Ishikawa (cell line): ENCODE results near the gene NPR2.

ENCODE experiments used
- CEBPB ChIP-seq: IDR thresholded peaks from 2 replicates; pipeline ENCODE4 v1.6.1; 2012
- CREB1 ChIP-seq: IDR thresholded peaks from 2 replicates; pipeline ENCODE4 v1.6.1; 2012; ENCODE audit warnings: low read depth
- EGR1 ChIP-seq: IDR thresholded peaks from 2 replicates; pipeline ENCODE4 v1.6.1; 2012
- EP300 ChIP-seq: IDR thresholded peaks from 2 replicates; pipeline ENCODE4 v1.6.1; 2012; ENCODE audit warnings: borderline replicate concordance
- FOXM1 ChIP-seq: IDR thresholded peaks from 2 replicates; pipeline ENCODE4 v1.6.1; 2012; ENCODE audit warnings: low read depth, borderline replicate concordance
- NFIC ChIP-seq: IDR thresholded peaks from 2 replicates; pipeline ENCODE4 v1.6.1; 2012
- RAD21 ChIP-seq: IDR thresholded peaks from 2 replicates; pipeline ENCODE4 v1.6.1; 2012; ENCODE audit warnings: low read depth
- TAF1 ChIP-seq: IDR thresholded peaks from 2 replicates; pipeline ENCODE4 v1.6.1; 2012; ENCODE audit warnings: low read depth, mild to moderate bottlenecking
- TCF12 ChIP-seq: IDR thresholded peaks from 2 replicates; pipeline ENCODE4 v1.6.1; 2012; ENCODE audit warnings: low read depth
- TEAD4 ChIP-seq: IDR thresholded peaks from 2 replicates; pipeline ENCODE4 v1.6.1; 2012
- YY1 ChIP-seq: IDR thresholded peaks from 2 replicates; pipeline ENCODE4 v1.6.1; 2012; ENCODE audit warnings: low read depth
- ZBTB7A ChIP-seq: IDR thresholded peaks from 2 replicates; pipeline ENCODE4 v1.6.1; 2012; ENCODE audit warnings: low read depth
- TF ChIP-seq, protein P1 (sequence below): IDR thresholded peaks from 2 replicates; pipeline ENCODE4 v1.6.1; 2012
- TF ChIP-seq, protein P2 (sequence below): IDR thresholded peaks from 2 replicates; pipeline ENCODE4 v1.6.1; 2012
- TF ChIP-seq, protein P3 (sequence below): IDR thresholded peaks from 2 replicates; pipeline ENCODE4 v1.6.1; 2012; ENCODE audit warnings: low read depth, mild to moderate bottlenecking

The NPR2 gene

DNA sequence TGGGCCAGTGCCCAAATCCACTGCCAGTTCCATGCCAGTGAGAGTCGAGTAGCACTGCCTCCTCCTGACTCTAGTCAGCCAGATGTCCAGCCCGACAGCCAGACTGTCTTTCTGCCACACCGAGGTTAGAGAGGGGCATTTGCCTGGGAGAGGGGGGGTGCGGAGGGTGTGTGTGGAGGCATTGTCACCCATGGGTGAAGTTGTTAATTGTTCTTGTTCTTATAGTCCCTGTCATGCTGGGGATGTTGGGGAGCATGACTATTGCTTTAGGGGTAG, 41.2 kb upstream of the NPR2 start:
- TF ChIP-seq TAF1 (no peak), FOXM1 (no peak), CEBPB (no peak), NFIC (no peak), EP300 (no peak), RAD21 (no peak), ZBTB7A (no peak), YY1 (no peak), CREB1 (no peak), EGR1 (no peak)
- TF ChIP-seq, protein P1, sequence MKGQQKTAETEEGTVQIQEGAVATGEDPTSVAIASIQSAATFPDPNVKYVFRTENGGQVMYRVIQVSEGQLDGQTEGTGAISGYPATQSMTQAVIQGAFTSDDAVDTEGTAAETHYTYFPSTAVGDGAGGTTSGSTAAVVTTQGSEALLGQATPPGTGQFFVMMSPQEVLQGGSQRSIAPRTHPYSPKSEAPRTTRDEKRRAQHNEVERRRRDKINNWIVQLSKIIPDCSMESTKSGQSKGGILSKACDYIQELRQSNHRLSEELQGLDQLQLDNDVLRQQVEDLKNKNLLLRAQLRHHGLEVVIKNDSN = no peak
- TF ChIP-seq, protein P2, sequence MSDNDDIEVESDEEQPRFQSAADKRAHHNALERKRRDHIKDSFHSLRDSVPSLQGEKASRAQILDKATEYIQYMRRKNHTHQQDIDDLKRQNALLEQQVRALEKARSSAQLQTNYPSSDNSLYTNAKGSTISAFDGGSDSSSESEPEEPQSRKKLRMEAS = no peak
- TF ChIP-seq, protein P3, sequence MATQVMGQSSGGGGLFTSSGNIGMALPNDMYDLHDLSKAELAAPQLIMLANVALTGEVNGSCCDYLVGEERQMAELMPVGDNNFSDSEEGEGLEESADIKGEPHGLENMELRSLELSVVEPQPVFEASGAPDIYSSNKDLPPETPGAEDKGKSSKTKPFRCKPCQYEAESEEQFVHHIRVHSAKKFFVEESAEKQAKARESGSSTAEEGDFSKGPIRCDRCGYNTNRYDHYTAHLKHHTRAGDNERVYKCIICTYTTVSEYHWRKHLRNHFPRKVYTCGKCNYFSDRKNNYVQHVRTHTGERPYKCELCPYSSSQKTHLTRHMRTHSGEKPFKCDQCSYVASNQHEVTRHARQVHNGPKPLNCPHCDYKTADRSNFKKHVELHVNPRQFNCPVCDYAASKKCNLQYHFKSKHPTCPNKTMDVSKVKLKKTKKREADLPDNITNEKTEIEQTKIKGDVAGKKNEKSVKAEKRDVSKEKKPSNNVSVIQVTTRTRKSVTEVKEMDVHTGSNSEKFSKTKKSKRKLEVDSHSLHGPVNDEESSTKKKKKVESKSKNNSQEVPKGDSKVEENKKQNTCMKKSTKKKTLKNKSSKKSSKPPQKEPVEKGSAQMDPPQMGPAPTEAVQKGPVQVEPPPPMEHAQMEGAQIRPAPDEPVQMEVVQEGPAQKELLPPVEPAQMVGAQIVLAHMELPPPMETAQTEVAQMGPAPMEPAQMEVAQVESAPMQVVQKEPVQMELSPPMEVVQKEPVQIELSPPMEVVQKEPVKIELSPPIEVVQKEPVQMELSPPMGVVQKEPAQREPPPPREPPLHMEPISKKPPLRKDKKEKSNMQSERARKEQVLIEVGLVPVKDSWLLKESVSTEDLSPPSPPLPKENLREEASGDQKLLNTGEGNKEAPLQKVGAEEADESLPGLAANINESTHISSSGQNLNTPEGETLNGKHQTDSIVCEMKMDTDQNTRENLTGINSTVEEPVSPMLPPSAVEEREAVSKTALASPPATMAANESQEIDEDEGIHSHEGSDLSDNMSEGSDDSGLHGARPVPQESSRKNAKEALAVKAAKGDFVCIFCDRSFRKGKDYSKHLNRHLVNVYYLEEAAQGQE = no peak

DNA sequence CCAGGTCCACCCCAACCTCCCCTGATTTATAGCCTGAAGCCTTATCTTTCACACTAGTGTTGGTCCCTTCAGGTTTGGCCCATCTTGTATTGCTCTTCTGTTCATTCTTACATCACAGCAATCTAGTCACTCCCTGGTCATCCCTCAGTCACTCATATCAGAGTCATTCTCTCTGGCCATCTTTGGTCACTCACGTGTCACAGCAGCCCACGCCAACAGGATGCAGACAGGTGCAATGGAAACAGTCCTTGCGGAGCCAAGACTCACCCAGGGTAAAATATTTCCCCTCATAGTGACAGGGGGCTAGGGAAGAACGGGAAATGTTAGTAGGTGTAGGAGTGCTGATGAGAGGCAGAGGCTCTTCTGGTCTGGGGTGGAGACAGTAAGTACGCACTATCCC, 37.9 kb upstream of the NPR2 start:
- TF ChIP-seq EGR1 = no peak
- no peak for TF ChIP-seq CEBPB
- no peak for TF ChIP-seq TCF12
- no peak for TF ChIP-seq RAD21
- TF ChIP-seq, protein P1 = no peak

DNA sequence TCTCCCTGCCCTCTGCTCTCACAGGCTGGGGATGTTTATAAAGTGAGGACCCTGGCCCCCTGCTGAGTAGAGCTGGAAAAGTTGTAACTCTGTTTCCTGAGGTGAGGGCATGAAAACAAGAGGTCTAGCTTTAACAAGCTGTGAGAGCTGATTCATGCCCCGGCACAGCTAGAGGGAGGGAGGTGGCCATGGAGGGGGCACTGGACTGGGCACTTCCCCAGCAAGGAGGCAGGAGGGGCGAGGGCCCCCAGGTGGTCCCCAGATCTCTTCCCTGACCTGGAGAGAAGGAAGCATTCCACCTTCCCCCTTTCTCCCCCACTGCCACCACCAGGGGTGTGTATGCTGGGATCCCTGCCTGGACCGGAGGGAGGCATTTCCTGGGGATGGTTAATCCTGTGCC, 37.1 kb upstream of the NPR2 start, which contains the start of gene MSMP:
TSS of gene MSMP (minus strand) at position 13 of the 400 bp plus-strand sequence. CDS start 147 bp downstream, outside the sequence.
- TF ChIP-seq CEBPB = no peak

DNA sequence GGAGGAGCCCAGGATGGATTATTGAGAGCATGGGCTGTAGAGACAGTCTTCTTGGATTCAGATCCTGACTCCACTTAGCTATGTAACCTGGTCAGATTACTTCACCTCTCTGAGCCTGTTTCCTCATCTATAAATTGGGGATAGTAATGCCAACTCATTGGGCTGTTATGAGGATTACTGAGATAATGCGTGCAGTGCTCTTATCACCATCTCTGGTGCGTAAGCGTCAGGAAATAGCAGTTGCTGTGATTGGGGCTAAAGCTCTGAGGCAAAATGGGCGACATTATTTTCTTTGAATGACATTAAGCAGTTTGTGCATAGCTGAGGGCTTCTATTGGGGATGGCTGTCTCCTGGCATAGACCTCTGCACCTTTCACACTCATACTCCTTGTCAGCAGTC, 36.3 kb upstream of the NPR2 start:
- TF ChIP-seq, protein P2 = no peak
- TF ChIP-seq ZBTB7A (no peak), YY1 (no peak), EGR1 (no peak), FOXM1 (no peak), RAD21 (no peak), TAF1 (no peak), TCF12 (no peak), CEBPB (no peak), CREB1 (no peak), EP300 (no peak), NFIC (no peak), TEAD4 (no peak)
- TF ChIP-seq, protein P3 = no peak
- TF ChIP-seq, protein P1 = no peak

DNA sequence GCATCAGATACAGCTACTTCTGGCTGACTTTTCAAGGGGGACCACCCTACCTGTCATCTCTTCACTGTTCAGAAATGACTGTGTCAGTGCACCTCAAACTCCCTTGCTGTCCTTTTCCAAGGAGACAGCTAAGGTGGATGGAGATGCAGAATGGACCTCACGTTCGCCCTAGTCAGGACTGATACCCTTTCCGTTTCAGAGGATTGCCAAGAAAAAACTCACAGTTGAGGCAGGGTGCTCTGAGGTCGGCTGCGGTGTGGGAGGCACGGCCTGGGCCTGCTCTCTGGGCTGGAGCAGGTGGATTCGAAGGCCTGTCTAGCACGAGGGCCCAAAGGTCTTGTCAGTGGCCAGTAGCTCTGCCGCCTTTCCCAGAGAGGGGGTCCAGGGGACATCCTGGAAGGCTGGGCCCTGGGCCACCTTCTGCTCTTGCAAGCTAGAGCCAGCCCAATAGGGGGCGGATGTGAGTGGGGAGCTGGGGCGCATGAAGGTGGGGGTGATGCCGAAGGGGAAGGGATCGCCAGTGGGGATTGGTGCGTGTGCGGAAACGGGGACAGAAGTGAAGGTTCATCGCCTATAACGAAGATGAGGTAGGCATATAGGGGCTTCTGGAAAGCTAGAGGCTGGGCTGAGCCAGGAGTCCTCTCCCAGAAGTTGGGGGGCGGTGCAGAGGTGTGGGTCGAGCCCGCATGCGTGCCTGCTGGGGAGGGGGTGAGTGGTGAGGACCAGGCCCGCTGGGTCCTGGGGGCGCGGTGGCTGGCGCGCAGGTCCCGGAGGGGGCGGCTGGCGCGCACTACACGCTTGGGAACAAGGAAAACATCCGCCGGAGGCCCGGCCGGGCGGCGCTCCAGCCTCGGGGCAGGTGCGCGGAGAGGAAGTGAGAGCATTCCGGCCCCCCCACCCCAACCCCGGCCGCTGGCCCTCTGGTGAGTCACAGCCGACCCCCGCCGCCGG, 34.8 kb upstream of the NPR2 start:
- TF ChIP-seq TAF1 (peak; percentile 52; the same call in 1 of the 2 replicates), YY1 (no peak), TCF12 (0 out of 2 replicates have a peak, but pooled peaks have one; percentile 38), RAD21 (peak; percentile 44), ZBTB7A (peak; percentile 97), TEAD4 (peak; percentile 17; the same call in 1 of the 2 replicates), EP300 (0 out of 2 replicates have a peak, but pooled peaks have one; percentile 5)
- TF ChIP-seq, protein P3 = no peak
